GM21786 (cell line): ENCODE data around the gene DST.

Experiments
- ATAC-seq: cut with Tn5 transposase; IDR thresholded peaks from one replicate; pipeline ENCODE4 v1.9.1; 2021; ENCODE audit not compliant: unreplicated experiment

DST gene

GRCh38 chr6:56486681-56487080 lies 156.0 kb downstream of the DST start:
- ATAC-seq: no peak

DNA sequence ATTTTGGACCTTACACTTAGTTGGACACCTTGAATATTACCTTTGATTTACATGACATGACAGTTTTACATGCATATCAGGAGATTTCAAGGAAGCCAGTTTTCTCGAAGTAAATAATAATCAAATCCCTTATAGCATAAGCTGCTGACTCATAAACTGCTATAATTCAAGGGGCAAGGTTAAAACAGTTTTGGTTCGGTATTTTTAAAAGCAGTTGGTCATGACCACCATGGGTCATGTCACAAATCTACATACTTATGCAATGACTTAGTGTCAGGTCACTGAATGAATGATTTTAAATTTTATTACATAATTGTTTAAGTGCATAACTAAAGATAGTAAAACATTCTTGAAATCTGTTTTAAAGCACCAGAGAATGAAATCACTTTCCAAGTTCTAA lies 158.0 kb downstream of the DST start:
- ATAC-seq: no peak

DNA sequence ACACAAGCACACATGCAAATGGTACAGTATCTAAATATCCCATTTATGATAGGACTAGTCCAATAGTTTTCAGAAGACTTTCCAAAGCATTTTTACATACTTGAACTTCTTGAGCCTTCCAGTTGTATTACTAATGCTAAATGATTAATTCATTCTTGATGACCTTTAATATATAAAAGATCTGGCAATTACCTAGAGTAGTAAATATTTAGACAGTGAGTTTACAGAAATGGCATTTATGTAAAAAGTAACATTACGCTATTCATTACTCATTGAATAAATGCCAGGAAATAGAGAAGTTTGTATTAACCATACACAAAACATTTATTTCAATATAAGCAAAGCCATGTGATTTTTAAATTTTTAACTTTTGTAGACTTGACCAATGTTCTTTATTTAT lies 158.8 kb downstream of the DST start:
- ATAC-seq: no peak

GRCh38 chr6:56482525-56482924 lies 160.2 kb downstream of the DST start:
- no peak for ATAC-seq

GRCh38 chr6:56481957-56482356 lies 160.7 kb downstream of the DST start:
- ATAC-seq: no peak

DNA sequence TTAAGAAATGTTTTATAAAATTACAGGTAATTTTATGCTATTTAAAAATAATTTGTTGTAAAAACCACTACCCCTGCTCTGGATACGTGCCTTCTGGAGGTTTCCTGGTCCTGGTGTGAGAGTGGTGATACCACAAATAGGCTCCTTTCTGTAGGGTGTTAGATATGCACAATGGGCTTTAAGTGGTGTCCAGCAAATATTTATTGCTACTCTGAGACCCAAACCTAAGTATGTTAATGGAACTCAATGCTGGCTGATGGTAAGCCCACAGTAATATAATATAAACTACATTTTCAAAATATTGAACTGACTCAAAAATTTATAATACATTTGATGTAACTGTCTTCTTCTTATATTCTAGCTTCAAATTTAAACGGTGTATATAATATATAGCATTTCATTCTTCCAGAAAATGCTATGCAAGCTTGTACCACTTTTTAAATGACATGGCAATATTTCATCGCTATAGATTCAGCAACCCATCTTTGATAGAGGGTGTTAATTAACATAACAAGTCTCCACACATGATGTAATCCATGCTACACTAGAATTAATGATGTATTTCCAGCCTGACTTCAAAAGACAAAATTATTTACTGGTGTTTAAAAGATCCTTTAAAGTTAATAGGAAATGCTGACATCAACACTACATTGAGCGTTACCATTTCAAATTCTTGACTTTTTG lies 161.9 kb downstream of the DST start:
- no peak for ATAC-seq

DNA sequence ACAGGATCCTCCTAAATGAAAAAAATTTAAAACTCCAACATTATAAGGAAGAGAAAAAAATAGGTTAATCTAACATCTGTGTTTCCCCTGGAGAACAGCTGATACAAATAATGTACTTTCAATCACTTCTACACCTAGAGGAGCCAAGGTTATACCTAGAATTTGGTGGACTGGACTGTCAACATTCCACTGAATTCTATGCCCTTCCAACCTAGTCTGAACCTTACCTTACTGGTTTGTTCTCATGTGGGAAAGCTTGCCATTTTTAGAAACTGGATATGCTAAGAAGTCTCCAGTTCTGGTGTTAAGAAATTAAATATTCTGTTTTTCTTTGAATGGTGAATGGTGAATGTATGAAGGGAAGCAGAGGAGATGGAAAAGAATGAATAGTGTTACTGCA lies 162.4 kb downstream of the DST start:
- ATAC-seq: no peak

GRCh38 chr6:56479381-56479780 lies 163.3 kb downstream of the DST start:
- no peak for ATAC-seq

GRCh38 chr6:56478202-56478601 lies 164.5 kb downstream of the DST start:
- no peak for ATAC-seq

- ATAC-seq: no peak
Measured at GRCh38 chr6:56477241-56477640, 165.4 kb downstream of the DST start.

DNA sequence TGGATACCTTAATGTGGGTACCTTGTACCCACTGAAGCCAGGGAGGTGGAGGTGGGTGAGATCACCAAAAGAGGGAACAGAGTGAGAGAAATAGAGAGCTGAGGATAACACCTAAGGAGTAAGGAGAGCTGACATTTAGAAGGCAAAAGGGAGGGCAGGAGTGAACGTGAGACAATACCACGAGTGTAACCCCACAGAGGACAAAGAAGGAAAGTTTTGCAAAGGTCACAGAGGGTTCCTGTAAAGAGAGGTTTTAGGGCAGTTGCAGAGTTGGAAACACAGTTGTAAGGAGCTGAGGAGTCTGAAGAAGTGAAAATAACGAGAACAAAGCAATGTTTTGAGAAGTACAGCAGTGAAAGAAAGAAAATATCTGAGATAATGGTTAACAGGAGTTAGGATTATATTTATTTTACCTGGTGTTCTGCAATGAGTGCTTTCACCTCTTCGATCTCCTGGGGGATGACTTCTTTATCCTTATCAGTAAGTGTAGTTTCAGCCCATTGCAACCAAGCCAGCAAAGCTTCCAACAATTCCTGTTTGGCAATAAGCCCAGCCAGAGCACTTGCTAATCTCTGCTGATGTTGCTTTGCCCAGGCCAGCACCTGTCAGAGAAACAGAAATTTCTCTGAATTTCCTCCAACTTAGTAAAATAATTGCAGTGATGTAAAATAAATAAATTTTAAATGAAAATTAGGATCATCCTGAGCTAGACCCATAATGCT lies 166.8 kb downstream of the DST start:
- no peak for ATAC-seq

- no peak for ATAC-seq
Measured at GRCh38 chr6:56474532-56474931, 168.2 kb downstream of the DST start.

DNA sequence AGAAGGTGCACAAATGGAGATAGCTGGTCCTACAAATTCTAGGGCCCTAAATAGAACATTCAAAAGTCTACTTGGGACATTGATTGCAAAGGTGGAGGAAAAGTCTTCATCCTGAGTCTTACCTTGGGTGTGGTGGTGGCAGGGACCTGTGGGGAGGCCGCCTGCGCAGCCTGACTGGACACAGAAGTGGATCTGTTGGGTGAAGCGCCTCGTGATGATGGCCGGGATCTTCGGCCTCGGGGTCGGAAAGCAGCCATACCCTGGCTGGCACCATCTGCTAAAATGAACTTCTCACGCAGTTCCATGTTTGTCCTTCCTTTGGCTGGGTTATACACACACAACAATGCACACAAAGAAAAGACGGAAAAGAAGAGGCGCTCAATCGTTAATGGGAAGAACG lies 179.2 kb downstream of the DST start:
- ATAC-seq: no peak

DNA sequence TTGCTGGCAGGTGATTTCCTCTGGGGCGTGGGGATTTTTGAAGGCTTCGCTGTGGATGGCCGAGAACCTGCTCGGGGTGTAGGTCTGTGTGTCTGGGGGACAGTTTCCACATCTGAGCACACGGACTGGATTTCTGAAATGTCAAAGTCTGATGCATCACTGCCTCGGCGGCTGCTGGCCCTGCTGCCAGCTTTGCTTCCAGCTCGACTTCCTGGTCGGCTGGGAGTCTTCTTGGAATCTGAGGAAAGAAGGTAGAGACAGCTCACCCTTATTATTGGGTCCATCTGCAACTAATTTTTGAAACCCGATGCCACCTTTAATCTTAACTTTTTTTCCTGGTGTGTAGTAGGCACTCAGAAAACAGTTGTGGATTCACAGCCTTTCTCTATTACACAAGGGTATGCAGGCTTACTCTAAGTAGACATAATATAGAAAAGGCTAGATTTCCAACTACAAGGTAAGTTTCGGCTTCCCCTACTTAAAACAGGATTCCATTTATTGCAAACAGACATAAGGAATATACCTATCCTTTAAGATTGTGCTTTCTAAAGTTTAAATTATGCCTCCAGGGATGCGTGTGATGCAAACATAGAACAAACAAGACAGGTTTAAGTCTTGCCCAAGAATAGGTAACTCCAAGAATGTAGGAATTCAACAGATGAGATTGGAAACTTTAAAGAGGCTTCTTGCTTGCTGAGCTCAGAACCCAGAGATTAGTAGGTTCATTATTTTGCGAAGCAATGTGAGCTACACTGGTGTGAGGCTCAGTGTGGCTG lies 183.5 kb downstream of the DST start:
- ATAC-seq: no peak

DNA sequence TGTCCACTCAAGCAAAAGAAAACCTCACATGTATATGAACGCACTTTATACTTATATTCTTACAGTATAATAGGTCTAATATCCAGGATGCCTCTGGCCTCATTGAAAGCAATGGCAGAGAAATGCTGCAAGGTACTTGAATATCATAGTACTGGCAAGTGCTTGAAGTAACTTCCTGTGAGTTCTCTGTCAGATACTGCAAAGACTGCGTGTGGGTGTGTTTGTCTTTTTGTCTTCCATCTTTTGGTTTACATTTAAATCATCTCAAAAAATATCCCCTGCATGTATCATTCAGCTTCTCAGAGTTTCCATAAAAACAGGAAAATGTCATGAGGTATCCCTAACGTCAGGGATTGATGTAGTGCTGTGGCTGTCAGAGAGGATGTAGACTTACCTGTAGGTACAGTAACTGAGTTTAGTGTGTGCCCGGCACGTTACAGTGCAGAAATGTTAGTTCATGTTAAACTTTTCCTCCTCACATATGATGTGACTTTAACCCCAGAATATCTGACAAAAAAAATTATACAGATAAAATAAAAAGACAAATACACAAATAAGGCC lies 184.3 kb downstream of the DST start:
- no peak for ATAC-seq

GRCh38 chr6:56456785-56457184 lies 185.9 kb downstream of the DST start:
- no peak for ATAC-seq

GRCh38 chr6:56450882-56451739 lies 191.6 kb downstream of the DST start:
- ATAC-seq: no peak

GRCh38 chr6:56450376-56450775 lies 192.3 kb downstream of the DST start:
- ATAC-seq: no peak

- no peak for ATAC-seq
Measured at GRCh38 chr6:56448046-56448445, 194.6 kb downstream of the DST start.

- no peak for ATAC-seq
Measured at GRCh38 chr6:56445818-56446217, 196.9 kb downstream of the DST start.

DNA sequence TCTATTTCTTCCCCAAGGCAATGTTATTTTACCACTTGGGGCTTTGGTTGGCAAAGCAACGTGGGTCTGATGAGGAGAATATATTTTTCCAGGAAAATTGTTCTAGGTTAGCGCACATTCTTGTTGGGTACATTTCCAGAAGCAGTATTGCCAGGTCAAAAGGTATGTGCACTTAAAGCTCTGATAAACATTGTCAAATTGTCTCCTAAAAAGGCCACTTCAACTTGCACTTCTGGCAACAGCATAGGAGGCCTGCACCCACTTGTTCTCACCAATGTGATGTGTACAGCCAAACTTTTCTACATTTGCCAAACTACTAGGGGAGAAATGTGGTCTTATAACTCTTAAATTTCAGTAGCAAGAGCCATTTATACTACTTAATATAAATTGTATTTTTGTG lies 197.8 kb downstream of the DST start:
- ATAC-seq: no peak
